GM18517 (cell line): Measurements from ENCODE around the gene MGAT4B.
A peak's percentile ranks its signal among the peaks of the same experiment; 100 is the strongest.

Experiments
- ATAC-seq: cut with Tn5 transposase; IDR thresholded peaks from one replicate; pipeline ENCODE4 v1.9.1; 2021; ENCODE audit warnings: mild to moderate bottlenecking, moderate library complexity; ENCODE audit not compliant: unreplicated experiment

The MGAT4B gene

GRCh38 chr5:179827680-179828079 lies 21.0 kb upstream of the MGAT4B start:
- ATAC-seq = no peak

GRCh38 chr5:179825655-179826182 lies 19.1 kb upstream of the MGAT4B start:
- ATAC-seq = no peak

GRCh38 chr5:179824745-179825112 lies 18.1 kb upstream of the MGAT4B start:
- ATAC-seq = no peak

DNA sequence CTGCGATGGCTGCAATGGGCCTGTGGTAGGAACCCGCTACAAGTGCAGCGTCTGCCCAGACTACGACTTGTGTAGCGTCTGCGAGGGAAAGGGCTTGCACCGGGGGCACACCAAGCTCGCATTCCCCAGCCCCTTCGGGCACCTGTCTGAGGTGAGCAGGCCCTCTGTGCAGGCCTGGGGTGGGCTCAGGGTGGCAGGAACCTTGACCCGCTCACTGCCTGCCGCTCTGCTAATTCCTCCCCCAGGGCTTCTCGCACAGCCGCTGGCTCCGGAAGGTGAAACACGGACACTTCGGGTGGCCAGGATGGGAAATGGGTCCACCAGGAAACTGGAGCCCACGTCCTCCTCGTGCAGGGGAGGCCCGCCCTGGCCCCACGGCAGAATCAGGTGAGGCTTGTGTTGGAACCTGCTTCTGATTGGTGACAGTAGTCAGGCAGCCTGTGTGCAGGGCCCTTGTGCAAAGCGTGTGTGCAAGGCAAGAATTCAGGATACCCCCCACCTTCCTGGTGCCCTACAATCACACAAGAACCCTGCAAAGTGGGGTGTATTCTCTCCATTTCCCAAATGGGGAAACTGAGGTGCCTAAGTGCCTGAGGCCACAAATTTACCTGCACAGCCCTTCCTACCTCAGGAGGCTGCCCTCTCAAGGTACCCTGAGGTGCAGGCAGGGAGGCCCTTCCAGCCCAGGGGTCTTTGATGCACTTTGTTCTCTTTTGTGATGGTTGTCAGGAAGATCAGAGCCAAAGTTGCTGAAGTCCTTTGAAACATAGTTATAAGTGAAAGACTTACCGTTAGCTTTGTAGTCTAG lies 17.5 kb upstream of the MGAT4B start:
- ATAC-seq = no peak

- ATAC-seq = no peak
Measured at GRCh38 chr5:179822444-179822990, 15.9 kb upstream of the MGAT4B start.

DNA sequence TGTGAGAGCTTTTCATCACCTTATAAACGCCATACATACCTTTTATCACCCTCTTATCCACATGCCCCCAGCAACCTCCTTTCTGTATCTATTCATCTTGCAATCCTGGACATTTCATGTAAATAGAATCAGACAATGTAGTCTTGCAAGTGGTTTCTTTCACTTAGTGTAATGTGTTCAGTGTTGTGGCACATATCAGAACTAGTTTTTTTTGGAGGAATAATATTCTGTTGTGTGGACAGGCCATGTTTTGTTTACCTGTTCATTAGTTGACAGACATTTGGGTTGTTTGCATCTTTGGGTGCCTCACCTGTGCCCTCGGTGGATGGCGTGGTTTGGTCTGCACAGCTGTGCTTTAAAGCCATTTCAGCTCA lies 15.4 kb upstream of the MGAT4B start:
- ATAC-seq = no peak

GRCh38 chr5:179821298-179822058 lies 14.8 kb upstream of the MGAT4B start:
- peak; percentile 35 for ATAC-seq

GRCh38 chr5:179820483-179821297 lies 14.0 kb upstream of the MGAT4B start, which contains the start of gene SQSTM1:
TSS of gene SQSTM1 (plus strand) at chr5:179820905. CDS start at chr5:179820937, 32 bp downstream.
- ATAC-seq = peak; percentile 36

- no peak for ATAC-seq
Measured at GRCh38 chr5:179820127-179820482, 13.4 kb upstream of the MGAT4B start.

DNA sequence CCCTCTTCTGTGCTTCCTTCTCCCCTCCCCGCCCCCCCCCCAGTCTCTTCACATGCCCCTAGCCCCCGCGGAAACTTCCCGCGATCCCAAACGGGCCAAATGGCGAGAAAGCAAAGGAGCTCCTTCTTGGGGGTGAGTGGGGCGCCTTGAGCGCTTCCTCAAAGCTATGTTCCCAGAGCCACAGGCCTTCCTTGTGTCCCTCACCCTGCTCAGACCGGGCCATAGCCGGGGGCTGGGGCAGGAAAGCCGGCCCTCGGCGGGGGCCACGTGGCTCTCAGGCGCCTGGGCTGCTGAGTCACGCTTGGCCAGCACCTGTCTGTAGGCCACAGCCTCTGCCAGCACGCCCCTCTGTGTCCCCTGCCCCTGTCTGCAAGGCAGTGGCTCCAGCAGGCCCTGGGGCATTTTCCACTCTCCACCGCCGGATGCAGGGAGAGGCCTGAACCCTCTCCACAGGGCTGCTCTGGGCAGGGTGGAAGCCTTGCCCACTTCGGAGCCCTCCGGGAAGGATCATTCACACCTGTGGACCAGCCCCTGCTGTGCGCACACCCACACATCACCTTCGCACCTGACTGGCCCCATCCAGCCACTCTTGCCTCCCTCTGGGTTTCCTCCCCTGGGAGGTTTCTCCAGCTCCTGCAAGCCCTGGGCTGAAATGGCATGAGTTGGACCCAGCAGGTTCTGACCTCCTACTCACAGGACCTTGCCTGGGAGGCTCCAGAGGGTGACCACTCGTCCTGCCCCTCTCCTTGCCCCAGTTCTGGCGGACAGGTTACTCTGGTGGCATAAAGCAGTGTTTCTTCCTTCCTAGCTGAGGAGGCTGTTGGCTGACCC lies 12.8 kb upstream of the MGAT4B start:
- no peak for ATAC-seq

GRCh38 chr5:179818746-179819295 lies 12.2 kb upstream of the MGAT4B start:
- ATAC-seq = peak; percentile 57

- no peak for ATAC-seq
Measured at GRCh38 chr5:179817890-179818745, 11.5 kb upstream of the MGAT4B start.

- ATAC-seq = no peak
Measured at GRCh38 chr5:179817470-179817840, 10.8 kb upstream of the MGAT4B start.

DNA sequence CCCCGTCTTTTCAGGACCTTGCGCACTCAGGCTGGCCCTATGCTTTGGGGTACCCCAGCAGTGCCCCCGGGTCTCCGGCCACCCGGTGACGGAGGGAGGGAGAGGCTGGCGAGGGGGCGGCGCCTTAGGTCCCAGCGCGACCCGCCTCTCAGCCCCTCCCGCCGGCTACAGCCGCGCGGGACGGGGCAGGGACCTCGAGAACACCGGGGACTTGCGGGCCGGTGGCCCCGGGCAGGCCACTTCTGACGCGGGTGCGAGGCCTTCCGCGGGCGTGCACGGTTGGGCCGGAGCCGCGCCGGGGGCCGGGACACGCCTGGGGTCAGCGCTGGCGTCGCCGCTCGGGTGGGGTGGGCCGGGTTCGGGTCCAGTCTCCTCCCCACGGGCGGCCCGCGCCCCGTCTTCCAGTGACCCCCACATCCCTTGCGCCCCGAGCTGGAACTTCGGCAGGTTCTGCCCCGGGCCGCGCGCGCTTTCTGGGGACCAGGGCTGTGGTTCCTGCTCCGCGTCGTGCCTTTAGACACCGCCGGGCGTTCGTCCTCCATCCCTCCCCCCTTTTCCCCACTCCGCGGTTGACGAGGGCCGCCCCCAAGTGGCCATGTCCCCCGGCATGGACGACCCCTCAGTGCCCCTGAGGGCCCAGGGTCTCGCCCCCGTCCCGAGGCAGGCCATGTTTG lies 10.3 kb upstream of the MGAT4B start:
- ATAC-seq = no peak

- ATAC-seq = no peak
Measured at GRCh38 chr5:179816401-179816795, 9.7 kb upstream of the MGAT4B start.

- ATAC-seq = no peak
Measured at GRCh38 chr5:179815491-179816249, 9.0 kb upstream of the MGAT4B start.

GRCh38 chr5:179814090-179814489 lies 7.4 kb upstream of the MGAT4B start:
- no peak for ATAC-seq
